Measurements from ENCODE around the gene PLXND1.
"Not testable (repeated sequence)": the region's sequence is repeated elsewhere in the genome, so short reads cannot be mapped to it uniquely, and the experiment has no call there.

Gene PLXND1

DNA sequence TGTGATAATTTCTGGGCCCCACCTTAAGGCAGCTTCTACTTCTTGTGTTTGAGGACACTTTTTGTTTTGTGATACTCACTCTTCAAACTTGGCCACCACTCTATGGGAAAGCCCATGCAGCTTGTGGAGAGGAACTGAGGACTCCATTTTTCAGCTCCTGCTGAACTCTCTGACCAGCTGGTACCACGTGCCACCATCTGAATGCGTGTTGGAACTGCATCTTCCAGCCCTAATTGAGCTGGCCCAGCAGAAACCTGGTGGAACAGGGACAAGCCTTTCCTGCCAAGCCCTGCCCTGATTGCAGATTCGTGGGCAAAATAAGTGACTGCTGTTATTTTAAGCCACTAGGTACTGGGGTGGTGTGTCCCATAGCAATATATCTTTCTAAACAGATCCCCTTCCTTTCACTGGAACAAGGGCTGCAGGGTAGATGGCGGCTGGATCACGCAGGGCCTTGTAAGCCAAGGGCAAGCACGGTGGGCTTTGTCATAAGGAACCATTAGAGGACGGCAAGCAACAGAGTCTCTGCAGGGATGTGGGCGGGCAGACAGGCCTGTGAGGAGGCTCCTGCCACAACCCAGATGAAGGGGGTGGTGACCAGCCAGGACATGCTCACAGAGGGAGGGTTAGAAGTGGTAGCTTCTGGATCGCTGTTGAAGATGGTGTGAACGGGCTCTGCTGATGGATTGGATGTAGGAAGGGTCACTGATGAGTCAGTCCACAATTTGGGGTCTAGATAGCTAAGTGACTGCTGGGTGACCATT is 54.0 kb downstream of the PLXND1 start:
- DNase-seq (ENCODE audit: low read depth, low spot score): no peak

DNA sequence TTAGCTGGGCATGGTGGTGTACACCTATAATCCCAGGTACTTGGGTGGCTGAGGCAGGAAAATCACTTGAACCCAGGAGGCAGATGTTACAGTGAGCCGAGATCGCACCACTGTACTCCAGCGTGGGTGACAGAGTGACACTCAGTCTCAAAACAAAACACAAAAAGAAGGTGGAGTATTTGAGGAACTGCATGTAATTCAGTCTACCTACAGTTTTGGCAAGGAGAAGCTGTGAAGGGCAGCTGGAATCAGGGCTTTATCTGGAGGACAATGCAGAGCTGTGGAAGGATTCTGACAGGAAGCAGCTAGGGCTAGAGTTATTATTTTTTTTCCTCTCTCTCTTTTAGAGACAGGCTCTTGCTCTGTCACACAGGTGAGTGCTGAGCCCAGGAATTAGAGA is 56.7 kb downstream of the PLXND1 start:
- DNase-seq (ENCODE audit: low read depth, low spot score): no peak

DNA sequence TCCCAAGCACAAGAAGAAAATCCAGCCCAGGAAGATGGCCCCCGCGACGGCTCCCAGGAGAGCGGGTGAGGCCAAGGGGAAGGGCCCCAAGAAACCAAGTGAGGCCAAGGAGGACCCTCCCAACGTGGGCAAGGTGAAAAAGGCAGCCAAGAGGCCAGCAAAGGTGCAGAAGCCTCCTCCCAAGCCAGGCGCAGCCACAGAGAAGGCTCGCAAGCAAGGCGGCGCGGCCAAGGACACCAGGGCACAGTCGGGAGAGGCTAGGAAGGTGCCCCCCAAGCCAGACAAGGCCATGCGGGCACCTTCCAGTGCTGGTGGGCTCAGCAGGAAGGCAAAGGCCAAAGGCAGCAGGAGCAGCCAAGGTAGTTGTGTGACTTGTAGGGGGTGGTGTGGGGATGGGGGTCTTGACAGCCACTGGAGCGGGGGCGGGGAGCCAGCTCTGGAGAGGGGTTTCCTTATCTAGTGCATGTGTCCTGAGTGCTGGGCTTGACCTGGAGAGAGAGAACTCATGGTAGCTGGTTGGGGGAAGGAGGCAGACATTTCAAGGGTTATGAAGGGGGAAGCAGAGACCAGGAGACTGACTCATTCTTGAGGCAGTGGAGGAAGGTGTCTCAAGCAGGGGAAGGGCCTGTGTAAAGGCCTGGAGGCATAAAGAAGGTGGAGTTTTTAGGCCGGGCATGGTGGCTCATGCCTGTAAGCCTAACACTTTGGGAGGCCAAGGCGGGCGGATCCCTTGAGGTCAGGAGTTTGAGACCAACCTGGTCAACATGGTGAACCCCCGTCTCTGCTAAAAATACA is 57.3 kb downstream of the PLXND1 start:
- no peak for DNase-seq (ENCODE audit: low read depth, low spot score)

DNA sequence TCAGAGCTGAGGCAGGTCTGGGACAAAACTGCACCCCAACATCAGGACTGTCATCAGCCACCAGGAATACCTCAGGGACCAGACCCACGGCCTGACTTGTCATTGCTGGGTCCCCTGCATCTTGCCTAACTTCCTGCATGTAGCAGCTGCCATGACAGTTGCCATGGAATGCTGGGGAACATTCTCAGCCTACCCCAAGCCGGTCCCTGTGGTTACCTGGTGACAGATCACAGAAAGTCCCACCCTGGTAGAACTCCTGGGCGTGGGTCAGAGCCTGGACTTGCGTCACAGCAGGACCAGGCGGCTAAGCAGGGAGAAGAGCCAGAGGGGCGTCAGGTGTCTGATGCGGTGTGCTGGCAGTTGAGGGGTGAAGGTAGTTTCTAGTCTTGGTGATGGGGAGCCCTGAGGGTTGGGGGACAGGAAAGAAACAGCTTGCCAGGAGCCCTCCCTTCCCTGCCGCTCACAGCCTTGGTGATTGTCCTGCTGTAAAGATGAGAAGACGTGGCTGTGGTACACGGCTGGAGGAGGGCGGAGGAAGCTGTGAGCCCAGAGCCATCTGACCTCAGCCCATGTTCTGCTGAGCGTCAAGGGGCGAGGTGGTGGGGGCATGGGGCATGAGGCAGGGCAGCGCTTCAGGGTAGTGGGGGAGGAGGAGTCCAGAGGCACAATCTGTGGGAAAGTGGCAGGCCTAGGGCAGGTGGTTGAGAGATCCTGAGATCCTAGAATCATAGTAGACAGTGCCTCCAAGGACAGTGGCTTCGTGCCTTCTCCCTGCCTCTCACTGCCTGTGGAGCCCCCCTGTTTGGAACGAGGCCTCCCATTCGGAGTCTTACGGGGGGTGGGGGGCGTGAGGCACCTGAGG is 58.1 kb downstream of the PLXND1 start:
- no peak for DNase-seq (ENCODE audit: low read depth, low spot score)

DNA sequence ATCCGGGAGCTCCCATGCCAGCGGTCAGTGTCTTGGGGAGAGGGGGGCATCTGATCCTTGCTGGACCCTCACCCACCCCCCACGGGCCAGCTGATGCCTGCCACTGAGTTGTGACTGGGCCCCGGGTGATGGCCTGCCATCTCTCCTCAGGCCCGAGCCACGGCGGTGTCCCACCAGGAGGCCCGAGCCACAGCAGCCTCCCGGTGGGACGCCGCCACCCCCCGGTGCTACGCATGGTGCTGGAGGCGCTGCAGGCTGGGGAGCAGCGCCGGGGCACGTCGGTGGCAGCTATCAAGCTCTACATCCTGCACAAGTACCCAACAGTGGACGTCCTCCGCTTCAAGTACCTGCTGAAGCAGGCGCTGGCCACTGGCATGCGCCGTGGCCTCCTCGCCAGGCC is 59.2 kb downstream of the PLXND1 start:
- no peak for DNase-seq (ENCODE audit: low read depth, low spot score)

DNA sequence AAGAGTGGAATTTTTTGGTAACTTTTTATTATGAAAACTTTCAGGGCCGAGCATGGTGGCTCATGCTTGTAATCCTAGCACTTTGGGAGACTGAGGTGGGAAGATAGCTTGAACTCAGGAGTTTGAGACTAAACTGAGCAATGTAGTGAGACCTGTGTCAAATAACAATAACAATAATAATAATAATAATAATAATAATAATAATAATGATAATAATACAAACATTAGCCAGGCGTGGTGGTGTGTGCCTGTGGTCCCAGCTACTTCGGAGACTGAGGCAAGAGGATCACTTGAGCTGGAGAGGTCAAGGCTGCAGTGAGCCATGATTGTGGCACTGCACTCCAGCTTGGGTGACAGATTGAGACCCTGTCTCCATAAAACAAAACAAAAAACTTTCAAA is 60.5 kb downstream of the PLXND1 start:
- not testable (repeated sequence) for DNase-seq (ENCODE audit: low read depth, low spot score)

DNA sequence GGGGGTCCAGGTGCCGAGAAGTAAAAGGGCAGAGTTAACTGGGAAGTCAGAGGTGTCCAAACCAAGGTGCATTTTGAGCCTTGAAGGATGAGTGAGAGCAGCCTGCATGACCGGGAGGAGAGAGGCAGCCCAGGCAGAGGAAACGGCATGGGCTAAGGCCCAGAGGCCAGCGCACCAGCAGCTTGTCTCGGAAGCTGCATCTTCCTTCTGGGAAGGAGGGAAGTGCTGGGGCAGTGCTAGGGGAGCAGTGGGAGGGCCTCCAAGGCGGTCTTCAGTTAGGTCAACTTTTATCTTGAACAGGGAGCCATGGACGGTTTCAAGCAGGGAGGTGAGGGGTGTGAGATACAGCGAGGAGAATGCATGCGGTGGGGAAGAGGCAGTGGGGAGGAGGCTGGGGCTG is 62.5 kb downstream of the PLXND1 start:
- DNase-seq (ENCODE audit: low read depth, low spot score): no peak

DNA sequence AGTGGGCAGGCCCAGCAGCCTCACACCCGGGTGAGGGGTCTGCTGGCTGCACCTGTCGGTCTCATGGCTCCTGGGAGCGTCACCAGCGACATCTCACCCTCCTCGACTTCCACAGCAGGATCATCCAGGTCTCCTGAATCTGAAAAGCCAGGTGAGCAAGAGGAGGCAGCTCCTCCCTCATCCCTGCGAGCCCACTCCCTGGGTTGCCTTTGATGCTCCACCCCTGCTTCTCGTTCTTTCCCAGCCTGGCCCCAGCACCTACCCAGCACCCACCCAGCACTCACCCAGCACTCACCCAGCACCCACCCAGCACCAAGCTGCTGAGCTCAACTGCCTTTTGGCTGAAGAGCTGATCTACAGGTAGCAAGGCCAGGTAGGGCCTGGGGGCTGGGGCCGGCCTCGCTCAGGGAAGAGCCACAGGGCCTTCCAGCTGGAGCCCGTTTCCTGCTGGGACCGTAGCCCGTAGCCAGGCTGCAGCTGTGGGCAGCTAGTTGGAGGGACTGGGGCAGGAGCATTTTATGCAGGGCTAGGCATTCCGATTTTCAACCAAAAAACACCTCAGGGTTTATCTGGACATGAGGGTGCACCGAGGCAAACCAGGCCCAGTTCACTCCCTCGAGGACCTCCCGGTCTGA is 63.2 kb downstream of the PLXND1 start, which contains the start of gene H1-8:
TSS of gene H1-8 (plus strand) at position 20 of the 635 bp plus-strand sequence. CDS start at position 64, 44 bp downstream.
- DNase-seq (ENCODE audit: low read depth, low spot score): no peak

DNA sequence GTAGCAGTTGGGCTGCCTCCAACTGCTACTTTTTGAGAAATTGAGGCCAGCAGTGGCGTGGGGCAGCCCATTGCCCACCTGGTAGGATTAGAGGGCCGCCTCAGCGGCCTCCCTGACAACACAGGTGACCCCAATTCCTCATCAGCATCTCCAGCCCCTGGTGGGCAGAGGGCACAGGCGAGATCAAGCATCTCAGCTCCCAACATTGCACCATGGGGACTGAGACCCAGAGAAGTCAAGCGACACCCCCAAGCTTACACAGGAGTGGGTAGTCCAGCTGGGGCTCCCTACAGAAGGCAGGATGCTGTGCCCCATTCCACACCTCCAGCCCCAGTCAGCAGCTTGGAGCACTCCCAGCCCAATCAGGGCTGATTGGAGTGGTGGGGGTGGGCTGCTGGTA is 63.7 kb downstream of the PLXND1 start:
- no peak for DNase-seq (ENCODE audit: low read depth, low spot score)

DNA sequence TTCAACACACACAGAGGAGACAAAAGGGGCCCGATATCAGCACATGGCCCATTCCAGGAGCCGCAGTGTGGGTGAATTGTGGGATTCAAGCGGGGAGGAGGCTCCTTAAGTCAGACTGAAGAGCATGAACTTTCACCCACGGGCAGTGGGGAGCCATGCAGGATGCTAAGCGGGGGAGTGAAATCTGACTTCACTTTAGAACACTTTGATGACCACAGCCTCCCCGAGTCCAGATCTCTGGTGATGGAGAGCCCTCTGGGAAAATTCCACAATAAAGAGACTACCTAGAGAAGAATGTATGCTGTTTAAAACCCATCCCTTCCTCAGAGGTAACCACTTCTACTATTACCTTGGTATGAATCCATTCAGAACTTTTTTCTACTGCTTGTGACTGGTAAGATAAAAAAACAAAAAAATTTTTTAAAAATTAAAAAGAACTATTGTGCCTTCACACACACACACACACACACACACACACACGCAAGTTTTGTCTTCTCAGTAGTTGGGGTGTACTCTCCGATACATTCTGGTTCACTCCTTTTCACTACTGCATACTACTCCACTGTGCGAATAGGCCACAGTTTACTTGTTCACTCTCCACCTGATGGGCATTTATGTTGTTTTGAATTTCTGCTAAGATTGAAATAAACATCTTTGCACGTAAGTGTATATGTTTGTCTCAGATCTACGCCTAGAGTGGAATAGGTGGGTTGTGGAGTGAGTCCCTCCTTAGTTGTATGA is 65.5 kb downstream of the PLXND1 start:
- no peak for DNase-seq (ENCODE audit: low read depth, low spot score)

DNA sequence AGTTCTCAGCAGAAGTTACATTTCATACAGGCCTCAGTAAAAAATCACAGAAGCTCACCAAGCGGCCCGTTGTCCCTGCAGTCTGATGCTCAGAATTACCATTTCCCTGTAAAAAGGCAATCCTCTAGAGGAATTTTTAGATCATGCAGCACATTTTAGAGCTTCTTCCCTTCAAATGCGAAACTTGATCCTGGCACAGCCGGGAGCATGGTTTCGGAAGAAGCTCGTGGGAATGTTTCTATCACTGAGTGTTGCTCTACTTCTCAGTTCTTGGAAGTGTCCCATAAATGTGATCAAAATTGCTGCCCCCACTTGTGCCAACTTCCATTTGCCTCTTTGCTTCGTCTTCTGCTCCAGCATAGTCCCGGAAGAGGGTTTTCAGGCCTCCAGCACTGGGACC is 67.3 kb downstream of the PLXND1 start:
- no peak for DNase-seq (ENCODE audit: low read depth, low spot score)

DNA sequence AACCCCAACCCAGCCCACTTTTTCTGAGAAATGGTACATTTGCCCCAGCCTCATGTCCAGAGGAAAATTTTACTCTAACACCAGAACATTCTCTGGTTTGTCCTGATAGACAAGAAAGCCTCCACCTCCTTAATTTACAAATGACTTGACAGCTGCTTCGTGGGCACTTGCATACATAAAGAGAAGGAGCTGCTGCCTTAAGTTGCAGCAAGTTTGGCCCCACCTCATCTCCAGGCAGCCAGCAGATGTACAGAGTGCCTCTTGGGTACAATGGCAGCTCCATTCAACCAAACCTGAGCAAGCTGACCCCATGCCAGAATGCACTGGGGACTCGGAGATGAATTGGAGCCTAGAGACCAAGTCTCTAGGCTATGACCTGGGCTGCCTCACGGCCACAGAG is 69.7 kb downstream of the PLXND1 start:
- DNase-seq (ENCODE audit: low read depth, low spot score): no peak

DNA sequence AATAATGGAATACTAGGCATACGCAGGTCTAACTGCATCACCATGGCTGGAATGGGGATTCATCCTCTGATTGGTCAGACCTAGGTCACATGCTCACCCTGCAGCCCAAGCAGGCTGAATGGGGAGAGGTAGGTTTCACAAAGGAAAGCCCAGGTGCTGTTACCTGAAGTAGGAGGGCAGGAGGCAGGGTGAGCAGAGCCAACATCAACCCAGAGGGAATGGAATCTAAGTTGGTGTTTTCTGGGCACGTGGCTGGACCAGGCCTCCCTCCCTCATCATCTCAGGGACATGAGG is 70.2 kb downstream of the PLXND1 start:
- no peak for DNase-seq (ENCODE audit: low read depth, low spot score)

DNA sequence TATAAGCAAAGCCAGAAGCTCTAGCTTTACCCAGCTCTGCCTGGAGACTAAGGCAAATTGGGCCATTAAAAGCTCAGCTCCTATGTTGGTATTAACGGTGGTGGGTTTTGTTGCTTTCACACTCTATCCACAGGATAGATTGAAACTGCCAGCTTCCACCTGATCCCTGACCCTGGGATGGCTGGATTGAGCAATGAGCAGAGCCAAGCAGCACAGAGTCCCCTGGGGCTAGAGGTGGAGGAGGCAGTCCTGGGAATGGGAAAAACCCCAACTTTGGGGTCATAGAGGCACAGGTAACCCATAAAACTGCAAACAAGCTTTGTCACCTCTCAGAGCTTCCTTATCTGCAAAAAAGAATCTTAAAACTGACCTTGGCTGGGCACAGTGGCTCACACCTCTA is 71.4 kb downstream of the PLXND1 start:
- no peak for DNase-seq (ENCODE audit: low read depth, low spot score)

DNA sequence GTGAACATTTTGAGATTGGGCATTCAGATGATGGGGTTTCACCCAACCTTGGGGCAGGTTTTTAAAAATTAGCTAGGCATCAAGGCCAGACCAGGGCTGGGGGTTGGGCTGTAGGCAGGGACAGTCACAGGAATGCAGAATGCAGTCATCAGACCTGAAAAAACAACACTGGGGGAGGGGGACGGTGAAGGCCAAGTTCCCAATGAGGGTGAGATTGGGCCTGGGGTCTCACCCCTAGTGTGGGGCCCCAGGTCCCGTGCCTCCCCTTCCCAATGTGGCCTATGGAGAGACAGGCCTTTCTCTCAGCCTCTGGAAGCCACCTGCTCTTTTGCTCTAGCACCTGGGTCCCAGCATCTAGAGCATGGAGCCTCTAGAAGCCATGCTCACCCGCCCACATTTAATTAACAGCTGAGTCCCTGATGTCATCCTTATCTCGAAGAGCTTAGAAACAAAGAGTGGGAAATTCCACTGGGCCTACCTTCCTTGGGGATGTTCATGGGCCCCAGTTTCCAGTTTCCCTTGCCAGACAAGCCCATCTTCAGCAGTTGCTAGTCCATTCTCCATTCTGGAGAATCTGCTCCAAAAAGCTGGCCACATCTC is 71.9 kb downstream of the PLXND1 start:
- DNase-seq (ENCODE audit: low read depth, low spot score): no peak

DNA sequence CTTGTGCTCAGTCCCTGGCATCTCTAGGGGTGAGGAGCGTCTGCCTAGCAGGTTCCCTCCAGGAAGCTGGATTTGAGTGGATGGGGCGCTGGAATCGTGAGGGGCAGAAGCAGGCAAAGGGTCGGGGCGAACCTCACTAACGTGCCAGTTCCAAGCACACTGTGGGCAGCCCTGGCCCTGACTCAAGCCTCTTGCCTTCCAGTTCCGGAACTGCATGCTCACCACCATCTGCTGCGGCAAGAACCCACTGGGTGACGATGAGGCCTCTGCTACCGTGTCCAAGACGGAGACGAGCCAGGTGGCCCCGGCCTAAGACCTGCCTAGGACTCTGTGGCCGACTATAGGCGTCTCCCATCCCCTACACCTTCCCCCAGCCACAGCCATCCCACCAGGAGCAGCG is 73.1 kb downstream of the PLXND1 start:
- no peak for DNase-seq (ENCODE audit: low read depth, low spot score)

DNA sequence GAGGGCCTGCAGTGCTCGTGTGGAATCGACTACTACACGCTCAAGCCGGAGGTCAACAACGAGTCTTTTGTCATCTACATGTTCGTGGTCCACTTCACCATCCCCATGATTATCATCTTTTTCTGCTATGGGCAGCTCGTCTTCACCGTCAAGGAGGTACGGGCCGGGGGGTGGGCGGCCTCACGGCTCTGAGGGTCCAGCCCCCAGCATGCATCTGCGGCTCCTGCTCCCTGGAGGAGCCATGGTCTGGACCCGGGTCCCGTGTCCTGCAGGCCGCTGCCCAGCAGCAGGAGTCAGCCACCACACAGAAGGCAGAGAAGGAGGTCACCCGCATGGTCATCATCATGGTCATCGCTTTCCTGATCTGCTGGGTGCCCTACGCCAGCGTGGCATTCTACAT is 74.2 kb downstream of the PLXND1 start:
- DNase-seq (ENCODE audit: low read depth, low spot score): no peak

DNA sequence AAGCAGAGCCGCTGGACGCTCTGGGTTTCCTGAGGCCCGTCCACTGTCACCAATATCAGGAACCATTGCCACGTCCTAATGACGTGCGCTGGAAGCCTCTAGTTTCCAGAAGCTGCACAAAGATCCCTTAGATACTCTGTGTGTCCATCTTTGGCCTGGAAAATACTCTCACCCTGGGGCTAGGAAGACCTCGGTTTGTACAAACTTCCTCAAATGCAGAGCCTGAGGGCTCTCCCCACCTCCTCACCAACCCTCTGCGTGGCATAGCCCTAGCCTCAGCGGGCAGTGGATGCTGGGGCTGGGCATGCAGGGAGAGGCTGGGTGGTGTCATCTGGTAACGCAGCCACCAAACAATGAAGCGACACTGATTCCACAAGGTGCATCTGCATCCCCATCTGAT is 74.8 kb downstream of the PLXND1 start:
- no peak for DNase-seq (ENCODE audit: low read depth, low spot score)

DNA sequence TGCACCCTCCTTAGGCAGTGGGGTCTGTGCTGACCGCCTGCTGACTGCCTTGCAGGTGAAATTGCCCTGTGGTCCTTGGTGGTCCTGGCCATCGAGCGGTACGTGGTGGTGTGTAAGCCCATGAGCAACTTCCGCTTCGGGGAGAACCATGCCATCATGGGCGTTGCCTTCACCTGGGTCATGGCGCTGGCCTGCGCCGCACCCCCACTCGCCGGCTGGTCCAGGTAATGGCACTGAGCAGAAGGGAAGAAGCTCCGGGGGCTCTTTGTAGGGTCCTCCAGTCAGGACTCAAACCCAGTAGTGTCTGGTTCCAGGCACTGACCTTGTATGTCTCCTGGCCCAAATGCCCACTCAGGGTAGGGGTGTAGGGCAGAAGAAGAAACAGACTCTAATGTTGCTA is 75.7 kb downstream of the PLXND1 start:
- DNase-seq (ENCODE audit: low read depth, low spot score): no peak

DNA sequence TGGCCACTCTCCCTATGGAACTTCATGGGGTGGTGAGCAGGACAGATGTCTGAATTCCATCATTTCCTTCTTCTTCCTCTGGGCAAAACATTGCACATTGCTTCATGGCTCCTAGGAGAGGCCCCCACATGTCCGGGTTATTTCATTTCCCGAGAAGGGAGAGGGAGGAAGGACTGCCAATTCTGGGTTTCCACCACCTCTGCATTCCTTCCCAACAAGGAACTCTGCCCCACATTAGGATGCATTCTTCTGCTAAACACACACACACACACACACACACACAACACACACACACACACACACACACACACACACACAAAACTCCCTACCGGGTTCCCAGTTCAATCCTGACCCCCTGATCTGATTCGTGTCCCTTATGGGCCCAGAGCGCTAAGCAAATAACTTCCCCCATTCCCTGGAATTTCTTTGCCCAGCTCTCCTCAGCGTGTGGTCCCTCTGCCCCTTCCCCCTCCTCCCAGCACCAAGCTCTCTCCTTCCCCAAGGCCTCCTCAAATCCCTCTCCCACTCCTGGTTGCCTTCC is 76.2 kb downstream of the PLXND1 start:
- no peak for DNase-seq (ENCODE audit: low read depth, low spot score)

Measured in activated naive CD8-positive, alpha-beta T cell treated with anti-CD3 and anti-CD28 coated beads, Interleukin-2, amount 50 U/mL, for 16 hours (primary cell).